H1 (cell line): Measurements from ENCODE around the gene HACD1. TPM values are rescaled to one million over a fixed set of nuclear protein-coding genes. Genes with fewer than 3 reads are reported as not detected.

ENCODE experiments used
- CTCF ChIA-PET: fragments of 300-600 bp; sonication (Branson Sonifier 250); formaldehyde crosslinking; loops from one replicate; lab custom pipeline; 2021; ENCODE audit not compliant: partially characterized antibody; lab: Charles Lee
- POLR2A ChIA-PET: fragments of 300-600 bp; sonication (Branson Sonifier 250); formaldehyde crosslinking; loops from one replicate; lab custom pipeline; 2021; ENCODE audit warnings: inconsistent platforms; ENCODE audit not compliant: partially characterized antibody; lab: Charles Lee
- DNase-seq, 2 experiments: peaks; one replicate each; pipeline versions ENCODE4 v3.0.0 to v3.0.0-alpha.2; 2010 to 2022; ENCODE audit warnings: low spot score in 2 of 2, low read depth in 1 of 2, mixed read lengths in 1 of 2
- FAIRE-seq: peaks from 2 replicates; lab custom pipeline; 2011; peaks lifted over from hg19 to GRCh38; lab: Jason Lieb, UNC
- H2AFZ ChIP-seq: 2 replicates; pipeline ENCODE4 v1.8.1; 2012; ENCODE audit warnings: low read length, inconsistent platforms
- H2AK5ac ChIP-seq: 2 replicates; pipeline ENCODE4 v1.6.1; 2013; ENCODE audit warnings: low read depth, low read length
- H2BK120ac ChIP-seq: replicated peaks from 2 replicates; pipeline ENCODE3; 2013; ENCODE audit warnings: low read depth, low read length, inconsistent platforms
- H2BK12ac ChIP-seq: 2 replicates; pipeline ENCODE4 v1.6.1; 2013; ENCODE audit warnings: low read depth, low read length
- H2BK15ac ChIP-seq: 2 replicates; pipeline ENCODE4 v1.6.1; 2013; ENCODE audit warnings: low read length
- H2BK20ac ChIP-seq: 2 replicates; pipeline ENCODE4 v1.6.1; 2013; ENCODE audit warnings: low read length
- H2BK5ac ChIP-seq: 2 replicates; pipeline ENCODE4 v1.6.1; 2013; ENCODE audit warnings: low read depth, low read length
- H3K14ac ChIP-seq: 2 replicates; pipeline ENCODE4 v1.6.1; 2013; ENCODE audit warnings: inconsistent platforms; ENCODE audit not compliant: insufficient read length
- H3K18ac ChIP-seq: 2 replicates; pipeline ENCODE4 v1.6.1; 2013; ENCODE audit warnings: low read length; ENCODE audit errors: extremely low read depth
- H3K23ac ChIP-seq: 2 replicates; pipeline ENCODE4 v1.6.1; 2013; ENCODE audit warnings: inconsistent platforms; ENCODE audit not compliant: insufficient read length
- H3K23me2 ChIP-seq: 2 replicates; pipeline ENCODE4 v1.6.1; 2013; ENCODE audit warnings: low read depth, low read length
- H3K27ac ChIP-seq: 2 replicates; pipeline ENCODE4 v1.6.1; 2011; ENCODE audit warnings: low read depth, low read length, inconsistent platforms
- H3K27me3 ChIP-seq, 4 experiments: replicated peaks in 1 of 4; 1 replicate in 1 of 4; 2 replicates in 3 of 4; pipeline versions ENCODE4 v1.6.1 to v1.8.1; 2011 to 2013; ENCODE audit warnings: low read length in 3 of 4, mild to moderate bottlenecking in 3 of 4, inconsistent platforms in 2 of 4, mixed read lengths in 2 of 4, moderate library complexity in 1 of 4; ENCODE audit not compliant: control insufficient read depth in 3 of 4, insufficient read depth in 3 of 4; ENCODE audit errors: extremely low read depth in 1 of 4
- H3K36me3 ChIP-seq, 4 experiments: 2 replicates each; pipeline versions ENCODE4 v1.6.1 to v1.8.1; 2011 to 2013; ENCODE audit warnings: mild to moderate bottlenecking in 4 of 4, low read length in 3 of 4, moderate library complexity in 2 of 4, control low read depth in 1 of 4, inconsistent platforms in 1 of 4; ENCODE audit not compliant: insufficient read depth in 4 of 4, control insufficient read depth in 2 of 4
- H3K4ac ChIP-seq: replicated peaks from 2 replicates; pipeline ENCODE3; 2013; ENCODE audit warnings: low read length, low read depth, mixed read lengths, inconsistent platforms; ENCODE audit not compliant: insufficient read length
- H3K4me1 ChIP-seq, 4 experiments: replicated peaks in 1 of 4; 1 replicate in 1 of 4; 2 replicates in 3 of 4; pipeline versions ENCODE4 v1.6.1 to v1.8.1; 2011 to 2013; ENCODE audit warnings: low read length in 3 of 4, inconsistent platforms in 2 of 4, mixed read lengths in 1 of 4; ENCODE audit not compliant: insufficient read depth in 4 of 4, control insufficient read depth in 3 of 4
- H3K4me2 ChIP-seq, 2 experiments: 2 replicates each; pipeline versions ENCODE4 v1.6.1 to v1.8.1; 2011 to 2013; ENCODE audit warnings: low read depth in 2 of 2, low read length in 2 of 2, control low read depth in 1 of 2, inconsistent platforms in 1 of 2, mild to moderate bottlenecking in 1 of 2; ENCODE audit not compliant: insufficient read depth in 1 of 2
- H3K4me3 ChIP-seq, 4 experiments: fragments of 200-600, 300-600 bp in 1 of 4; sonication (generic), shearing (Covaris generic), sonication (Bioruptor Twin) in 1 of 4; 2 replicates each; pipeline versions ENCODE4 v1.5.1 to v1.8.1; 2011 to 2016; ENCODE audit warnings: low read length in 4 of 4, low read depth in 3 of 4, control low read depth in 2 of 4, inconsistent platforms in 2 of 4, mild to moderate bottlenecking in 2 of 4, mixed read lengths in 1 of 4, moderate library complexity in 1 of 4; ENCODE audit not compliant: insufficient read depth in 2 of 4; ENCODE audit errors: extremely low read depth in 1 of 4
- H3K56ac ChIP-seq: replicated peaks from 2 replicates; pipeline ENCODE3; 2013; ENCODE audit warnings: low read depth, mild to moderate bottlenecking, mixed read lengths, low read length, inconsistent platforms; ENCODE audit not compliant: insufficient read length
- H3K79me1 ChIP-seq: 2 replicates; pipeline ENCODE4 v1.6.1; 2013; ENCODE audit warnings: low read depth, low read length, control low read depth
- H3K79me2 ChIP-seq, 2 experiments: 2 replicates each; pipeline versions ENCODE4 v1.6.1 to v1.8.1; 2012 to 2013; ENCODE audit warnings: low read length in 2 of 2, mild to moderate bottlenecking in 2 of 2, inconsistent platforms in 1 of 2; ENCODE audit not compliant: insufficient read depth in 2 of 2, control insufficient read depth in 1 of 2
- H3K9ac ChIP-seq, 4 experiments: replicated peaks in 1 of 4; 1 replicate in 1 of 4; 2 replicates in 3 of 4; pipeline versions ENCODE4 v1.6.1 to v1.8.1; 2011 to 2013; ENCODE audit warnings: low read depth in 3 of 4, low read length in 3 of 4, control low read depth in 2 of 4, mild to moderate bottlenecking in 2 of 4, moderate library complexity in 2 of 4, inconsistent platforms in 1 of 4; ENCODE audit errors: extremely low read depth in 1 of 4
- H3K9me3 ChIP-seq, 2 experiments: 2 replicates each; pipeline versions ENCODE4 v1.6.1 to v1.8.1; 2012 to 2013; ENCODE audit warnings: mild to moderate bottlenecking in 2 of 2, moderate library complexity in 2 of 2, control low read depth in 1 of 2, inconsistent platforms in 1 of 2, low read depth in 1 of 2, low read length in 1 of 2, mixed read lengths in 1 of 2; ENCODE audit not compliant: insufficient read depth in 2 of 2
- H4K20me1 ChIP-seq, 2 experiments: replicated peaks in 1 of 2; 2 replicates each; pipeline versions ENCODE3 to v1.8.1; 2011 to 2013; ENCODE audit warnings: inconsistent platforms in 2 of 2, low read length in 2 of 2, mild to moderate bottlenecking in 1 of 2; ENCODE audit not compliant: insufficient read depth in 2 of 2, control insufficient read depth in 1 of 2
- H4K5ac ChIP-seq: 2 replicates; pipeline ENCODE4 v1.6.1; 2013; ENCODE audit warnings: low read length, low read depth, mixed read lengths, inconsistent platforms; ENCODE audit not compliant: insufficient read length
- H4K8ac ChIP-seq: 2 replicates; pipeline ENCODE4 v1.8.0; 2013; ENCODE audit warnings: mild to moderate bottlenecking, moderate library complexity, low read length, inconsistent platforms; ENCODE audit not compliant: insufficient read depth; ENCODE audit errors: extremely low read depth
- H4K91ac ChIP-seq: replicated peaks from 2 replicates; pipeline ENCODE3; 2013; ENCODE audit warnings: low read length, mixed read lengths, inconsistent platforms; ENCODE audit not compliant: insufficient read length
- MAFK ChIP-seq: IDR thresholded peaks from 2 replicates; pipeline ENCODE4 v1.6.1; 2012; ENCODE audit warnings: low read depth, mild to moderate bottlenecking, improper control_type of control experiment, low read length
- ZNF274 ChIP-seq: IDR thresholded peaks from 2 replicates; pipeline ENCODE4 v1.7.0; 2012; ENCODE audit warnings: low read length, borderline replicate concordance; ENCODE audit errors: extremely low read depth
- WGBS, 2 experiments: shearing (Covaris generic) in 1 of 2; methylation state at CpG; one replicate each; pipeline versions ENCODE4 v1.1.6 to v1.1.7; 2013 to 2015; ENCODE audit warnings: low lambda C conversion rate in 2 of 2, mixed read lengths in 2 of 2, inconsistent platforms in 1 of 2, low coverage in 1 of 2, missing lambda C conversion rate in 1 of 2; ENCODE audit not compliant: insufficient replicate concordance in 2 of 2, insufficient coverage in 1 of 2, insufficient read length in 1 of 2; ENCODE audit errors: extremely low coverage in 1 of 2, missing lambda C conversion rate in 1 of 2; 5-methylcytosine and 5-hydroxymethylcytosine counted together
- polyA plus RNA-seq, 7 experiments: library from polyadenylated mRNA; depleted of rRNA in 3 of 7; stranded (reverse) in 5 of 7; unstranded in 2 of 7; fragments of >200 nt in 5 of 7; fragments of 200-250 nt in 2 of 7; gene quantifications; 1 replicate in 5 of 7; 2 replicates in 1 of 7; 4 replicates in 1 of 7; pipeline versions ENCODE4 v1.2.1 to v1.2.3, GENCODE V29; 2011 to 2013; ENCODE audit warnings: missing spikeins in 2 of 7, mixed read lengths in 2 of 7
- total RNA-seq: library from RNA; stranded (reverse); fragmentation: NEBNext Ultra II Directional; extraction: Animal tissue kit (Norgen Biotek cat#: 25700); gene quantifications from 2 replicates; pipeline ENCODE4 v1.2.1, GENCODE V29; 2021

The HACD1 gene
- total and polyA plus RNA-seq, 2 of the 8 experiments (the other 6 are each of a cell fraction or from before 2014, with no cell fraction given): 18.7 to 30.8 TPM

GRCh38 chr10:17640331-17640816 is 23.2 kb upstream of the HACD1 start:
- no peaks in the 10 kb centered on the region for H4K20me1 ChIP-seq
- no peak overlapping the region for H3K27ac ChIP-seq
- no peak overlapping the region for H2AK5ac ChIP-seq
- no peaks in the 10 kb centered on the region for H3K36me3 ChIP-seq
- H2BK12ac ChIP-seq: no peak overlapping the region
- H3K23me2 ChIP-seq: no peaks in the 10 kb centered on the region; the same call in 1 of the 2 replicates
- POLR2A ChIA-PET: interaction anchor here (1.4 kb wide), 1 partner anchor 24 kb away, joined by 4 read pairs; no protein-coding TSS in a partner anchor
- no peak overlapping the region for H4K8ac ChIP-seq
- TF ChIP-seq ZNF274 (no peak), MAFK (no peak)
- H2BK20ac ChIP-seq: no peak overlapping the region
- H2AFZ ChIP-seq: no peak overlapping the region
- FAIRE-seq: no peak
- no peak overlapping the region for H2BK120ac ChIP-seq
- H3K4me1 ChIP-seq: peaks cover 0 to 4% (median 0%) of the 10 kb centered on the region in 4 experiments; a peak in 2 of 7 replicates
- no peaks in the 10 kb centered on the region for H3K27me3 ChIP-seq
- no peak overlapping the region for H4K5ac ChIP-seq
- WGBS, 2 experiments: 96% methylated on average over 4 of the region's 4 CpGs; no CpG with 5 or more reads in 1 of the 2 experiments
- no peak overlapping the region for H3K56ac ChIP-seq
- no peak overlapping the region for H2BK5ac ChIP-seq
- no peak overlapping the region for H2BK15ac ChIP-seq
- H3K14ac ChIP-seq: no peak overlapping the region
- H3K4ac ChIP-seq: no peak overlapping the region
- no peak overlapping the region for H3K4me2 ChIP-seq
- no peak overlapping the region for H3K23ac ChIP-seq
- CTCF ChIA-PET: no interaction called here
- H4K91ac ChIP-seq: no peak overlapping the region
- H3K79me1 ChIP-seq: no peaks in the 10 kb centered on the region
- H3K9me3 ChIP-seq: no peaks in the 10 kb centered on the region
- no peak overlapping the region for H3K18ac ChIP-seq
- H3K9ac ChIP-seq: no peak overlapping the region
- H3K4me3 ChIP-seq: no peak overlapping the region
- no peak for DNase-seq
- H3K79me2 ChIP-seq: peaks cover 7 to 34% of the 10 kb centered on the region in 2 experiments
